ENCODE data around the gene ZNF521.
"Not testable (repeated sequence)": the region's sequence is repeated elsewhere in the genome, so short reads cannot be mapped to it uniquely, and the experiment has no call there.

Gene ZNF521

GRCh38 chr18:25289001-25289631, 62.9 kb downstream of the ZNF521 start:
- DNase-seq (ENCODE audit: low spot score) = no peak

GRCh38 chr18:25288340-25288938, 63.5 kb downstream of the ZNF521 start:
- no peak for DNase-seq (ENCODE audit: low spot score)

- no peak for DNase-seq (ENCODE audit: low spot score)
Observed at GRCh38 chr18:25287106-25287505, 64.9 kb downstream of the ZNF521 start.

GRCh38 chr18:25284861-25285550, 67.0 kb downstream of the ZNF521 start:
- no peak for DNase-seq (ENCODE audit: low spot score)

GRCh38 chr18:25284281-25284680, 67.7 kb downstream of the ZNF521 start:
- DNase-seq (ENCODE audit: low spot score) = no peak

GRCh38 chr18:25283781-25284180, 68.2 kb downstream of the ZNF521 start:
- DNase-seq (ENCODE audit: low spot score) = no peak

GRCh38 chr18:25282896-25283703, 68.9 kb downstream of the ZNF521 start:
- no peak for DNase-seq (ENCODE audit: low spot score)

GRCh38 chr18:25282282-25282681, 69.7 kb downstream of the ZNF521 start:
- no peak for DNase-seq (ENCODE audit: low spot score)

GRCh38 chr18:25281556-25281955, 70.4 kb downstream of the ZNF521 start:
- DNase-seq (ENCODE audit: low spot score) = no peak

GRCh38 chr18:25279961-25280360, 72.0 kb downstream of the ZNF521 start:
- DNase-seq (ENCODE audit: low spot score) = no peak

GRCh38 chr18:25279556-25279955, 72.4 kb downstream of the ZNF521 start:
- DNase-seq (ENCODE audit: low spot score) = no peak

GRCh38 chr18:25279133-25279532, 72.8 kb downstream of the ZNF521 start:
- no peak for DNase-seq (ENCODE audit: low spot score)

- DNase-seq (ENCODE audit: low spot score) = no peak
Observed at GRCh38 chr18:25278394-25278793, 73.6 kb downstream of the ZNF521 start.

- DNase-seq (ENCODE audit: low spot score) = no peak
Observed at GRCh38 chr18:25275412-25276001, 76.5 kb downstream of the ZNF521 start.

GRCh38 chr18:25274926-25275325, 77.0 kb downstream of the ZNF521 start:
- DNase-seq (ENCODE audit: low spot score) = no peak

GRCh38 chr18:25266931-25267527, 84.9 kb downstream of the ZNF521 start:
- DNase-seq (ENCODE audit: low spot score) = not testable (repeated sequence)

- no peak for DNase-seq (ENCODE audit: low spot score)
Observed at GRCh38 chr18:25262920-25263319, 89.0 kb downstream of the ZNF521 start.

- DNase-seq (ENCODE audit: low spot score) = no peak
Observed at GRCh38 chr18:25261768-25262167, 90.2 kb downstream of the ZNF521 start.

- no peak for DNase-seq (ENCODE audit: low spot score)
Observed at GRCh38 chr18:25256439-25256838, 95.5 kb downstream of the ZNF521 start.

- DNase-seq (ENCODE audit: low spot score) = no peak
Observed at GRCh38 chr18:25253779-25254178, 98.2 kb downstream of the ZNF521 start.

GRCh38 chr18:25253136-25253535, 98.8 kb downstream of the ZNF521 start:
- DNase-seq (ENCODE audit: low spot score) = no peak

- no peak for DNase-seq (ENCODE audit: low spot score)
Observed at GRCh38 chr18:25251068-25251467, 100.9 kb downstream of the ZNF521 start.
